Glutamatergic neuron (in vitro differentiated cells): ENCODE measurements around the gene PKP2. TPM values are rescaled to one million over a fixed set of nuclear protein-coding genes. Genes with fewer than 3 reads are reported as not detected.

ENCODE experiments used
- DNase-seq: peaks from one replicate; pipeline ENCODE4 v3.0.0; 2022
- H3K27ac Mint-ChIP-seq: one replicate; pipeline ENCODE4 v1.8.0; 2020; ENCODE audit warnings: mild to moderate bottlenecking, mixed read lengths, inconsistent platforms; ENCODE audit not compliant: unreplicated experiment
- H3K27me3 Mint-ChIP-seq: one replicate; pipeline ENCODE4 v1.8.0; 2020; ENCODE audit warnings: mild to moderate bottlenecking, moderate library complexity, mixed read lengths, inconsistent platforms; ENCODE audit not compliant: unreplicated experiment
- H3K36me3 Mint-ChIP-seq: one replicate; pipeline ENCODE4 v1.8.0; 2020; ENCODE audit warnings: mild to moderate bottlenecking, mixed read lengths, inconsistent platforms; ENCODE audit not compliant: unreplicated experiment
- H3K4me1 Mint-ChIP-seq: one replicate; pipeline ENCODE4 v1.8.0; 2020; ENCODE audit warnings: mild to moderate bottlenecking, low read depth, mixed read lengths, inconsistent platforms; ENCODE audit not compliant: unreplicated experiment
- H3K4me3 Mint-ChIP-seq: one replicate; pipeline ENCODE4 v1.8.0; 2020; ENCODE audit warnings: mild to moderate bottlenecking, mixed read lengths, inconsistent platforms; ENCODE audit not compliant: unreplicated experiment
- H3K9me3 Mint-ChIP-seq: one replicate; pipeline ENCODE4 v1.8.0; 2020; ENCODE audit warnings: mild to moderate bottlenecking, moderate library complexity, mixed read lengths, inconsistent platforms; ENCODE audit not compliant: unreplicated experiment
- total RNA-seq: library from RNA; stranded (reverse); fragmentation: NEBNext Ultra II Directional; extraction: Animal tissue kit (Norgen Biotek cat#: 25700); gene quantifications from one replicate; pipeline ENCODE4 v1.2.1, GENCODE V29; 2021; ENCODE audit not compliant: unreplicated experiment
- TF ChIP-seq, protein P1 (sequence below): fragments of 200-600 bp; sonication (generic); IDR thresholded peaks from one replicate; pipeline ENCODE4 v1.5.0; 2021; ENCODE audit not compliant: partially characterized antibody, unreplicated experiment

PKP2 gene
- total RNA-seq, 1 donor from 2014 or later, result 2.5 TPM

DNA sequence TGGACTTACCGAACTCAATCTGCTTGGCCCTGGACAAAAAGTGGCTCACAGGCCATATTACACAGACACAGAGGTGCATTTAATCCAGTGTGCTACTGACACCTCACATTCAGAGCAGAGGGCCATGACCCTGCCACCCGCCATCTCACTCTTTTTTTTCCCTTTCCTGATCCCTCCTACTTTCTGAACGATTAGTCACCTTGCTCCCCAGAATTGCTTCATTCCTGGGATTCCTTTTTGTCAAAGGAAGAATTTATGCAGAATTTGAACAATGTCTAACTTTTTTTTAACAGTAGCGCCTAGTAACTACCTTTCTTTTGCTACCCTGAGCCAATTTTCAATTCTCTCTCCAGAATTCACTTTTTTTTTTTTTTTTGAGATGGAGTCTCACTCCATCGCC is 4.6 kb downstream of the PKP2 start:
- Mint-ChIP-seq H3K36me3 (no peaks in the 10 kb centered on the region), H3K4me1 (no peaks in the 10 kb centered on the region), H3K27me3 (peaks cover 3% of the 10 kb centered on the region), H3K4me3 (no peak overlapping the region), H3K9me3 (no peaks in the 10 kb centered on the region), H3K27ac (no peak overlapping the region)
- TF ChIP-seq, protein P1, sequence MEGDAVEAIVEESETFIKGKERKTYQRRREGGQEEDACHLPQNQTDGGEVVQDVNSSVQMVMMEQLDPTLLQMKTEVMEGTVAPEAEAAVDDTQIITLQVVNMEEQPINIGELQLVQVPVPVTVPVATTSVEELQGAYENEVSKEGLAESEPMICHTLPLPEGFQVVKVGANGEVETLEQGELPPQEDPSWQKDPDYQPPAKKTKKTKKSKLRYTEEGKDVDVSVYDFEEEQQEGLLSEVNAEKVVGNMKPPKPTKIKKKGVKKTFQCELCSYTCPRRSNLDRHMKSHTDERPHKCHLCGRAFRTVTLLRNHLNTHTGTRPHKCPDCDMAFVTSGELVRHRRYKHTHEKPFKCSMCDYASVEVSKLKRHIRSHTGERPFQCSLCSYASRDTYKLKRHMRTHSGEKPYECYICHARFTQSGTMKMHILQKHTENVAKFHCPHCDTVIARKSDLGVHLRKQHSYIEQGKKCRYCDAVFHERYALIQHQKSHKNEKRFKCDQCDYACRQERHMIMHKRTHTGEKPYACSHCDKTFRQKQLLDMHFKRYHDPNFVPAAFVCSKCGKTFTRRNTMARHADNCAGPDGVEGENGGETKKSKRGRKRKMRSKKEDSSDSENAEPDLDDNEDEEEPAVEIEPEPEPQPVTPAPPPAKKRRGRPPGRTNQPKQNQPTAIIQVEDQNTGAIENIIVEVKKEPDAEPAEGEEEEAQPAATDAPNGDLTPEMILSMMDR, result no peak
- no peak for DNase-seq

DNA sequence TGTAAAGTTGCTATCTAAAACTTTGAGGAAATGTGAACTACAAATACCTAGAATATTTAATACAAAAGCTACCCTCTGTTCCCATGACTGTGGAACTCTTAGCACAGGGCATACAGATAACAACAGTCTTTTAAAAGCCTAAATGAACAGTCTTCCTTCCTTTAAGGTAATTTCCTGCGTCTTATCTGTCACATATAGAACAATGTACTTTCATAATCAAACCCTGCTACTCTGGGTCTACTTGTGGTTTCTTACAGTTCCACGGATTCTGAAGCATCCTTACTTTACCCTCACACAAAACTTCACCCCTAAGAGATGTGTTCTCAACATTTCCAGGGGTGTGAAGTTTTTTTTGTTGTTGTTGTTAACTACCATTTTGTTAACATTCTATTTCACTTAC is 5.1 kb downstream of the PKP2 start:
- no peak for DNase-seq
- H3K36me3 Mint-ChIP-seq, result no peaks in the 10 kb centered on the region
- no peaks in the 10 kb centered on the region for H3K9me3 Mint-ChIP-seq
- TF ChIP-seq, protein P1, result no peak
- H3K27me3 Mint-ChIP-seq, result peaks cover 3% of the 10 kb centered on the region
- no peaks in the 10 kb centered on the region for H3K4me1 Mint-ChIP-seq
- no peak overlapping the region for H3K4me3 Mint-ChIP-seq
- no peak overlapping the region for H3K27ac Mint-ChIP-seq

GRCh38 chr12:32889011-32889760 is 7.4 kb downstream of the PKP2 start:
- Mint-ChIP-seq H3K36me3 (no peaks in the 10 kb centered on the region), H3K9me3 (no peaks in the 10 kb centered on the region), H3K4me3 (no peak overlapping the region), H3K4me1 (no peaks in the 10 kb centered on the region), H3K27me3 (no peaks in the 10 kb centered on the region), H3K27ac (no peak overlapping the region)
- TF ChIP-seq, protein P1, result no peak
- DNase-seq, result no peak

DNA sequence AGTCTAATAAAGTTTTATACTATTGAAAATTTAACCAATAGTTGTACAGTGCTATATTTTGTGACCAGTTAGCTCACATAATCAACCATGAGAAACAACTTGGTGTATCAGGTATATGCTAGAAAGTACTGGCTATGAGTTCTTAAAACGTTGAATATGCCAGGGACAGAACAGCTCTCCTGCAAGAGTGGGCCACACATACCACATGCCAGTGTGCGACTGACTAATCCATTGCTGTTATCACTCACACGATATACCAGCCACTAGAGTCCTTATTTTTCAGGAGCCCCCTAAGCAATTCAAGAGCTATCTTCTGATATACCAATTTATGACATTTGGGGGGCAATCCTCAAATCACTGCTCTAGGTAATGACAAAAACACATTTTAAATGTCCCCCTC is 9.5 kb downstream of the PKP2 start:
- Mint-ChIP-seq H3K4me3 (no peak overlapping the region), H3K9me3 (no peaks in the 10 kb centered on the region), H3K4me1 (no peaks in the 10 kb centered on the region), H3K27me3 (no peaks in the 10 kb centered on the region), H3K27ac (no peak overlapping the region), H3K36me3 (no peaks in the 10 kb centered on the region)
- TF ChIP-seq, protein P1, result no peak
- no peak for DNase-seq

GRCh38 chr12:32885831-32886230 is 10.7 kb downstream of the PKP2 start:
- H3K27me3 Mint-ChIP-seq, result no peaks in the 10 kb centered on the region
- H3K27ac Mint-ChIP-seq, result no peak overlapping the region
- no peak overlapping the region for H3K4me3 Mint-ChIP-seq
- H3K4me1 Mint-ChIP-seq, result peaks cover 2% of the 10 kb centered on the region
- no peaks in the 10 kb centered on the region for H3K36me3 Mint-ChIP-seq
- TF ChIP-seq, protein P1, result no peak
- no peaks in the 10 kb centered on the region for H3K9me3 Mint-ChIP-seq
- DNase-seq, result no peak
